ENCODE results near the gene CFL2.
"Not testable (repeated sequence)": the region's sequence is repeated elsewhere in the genome, so short reads cannot be mapped to it uniquely, and the experiment has no call there.

CFL2 gene

DNA sequence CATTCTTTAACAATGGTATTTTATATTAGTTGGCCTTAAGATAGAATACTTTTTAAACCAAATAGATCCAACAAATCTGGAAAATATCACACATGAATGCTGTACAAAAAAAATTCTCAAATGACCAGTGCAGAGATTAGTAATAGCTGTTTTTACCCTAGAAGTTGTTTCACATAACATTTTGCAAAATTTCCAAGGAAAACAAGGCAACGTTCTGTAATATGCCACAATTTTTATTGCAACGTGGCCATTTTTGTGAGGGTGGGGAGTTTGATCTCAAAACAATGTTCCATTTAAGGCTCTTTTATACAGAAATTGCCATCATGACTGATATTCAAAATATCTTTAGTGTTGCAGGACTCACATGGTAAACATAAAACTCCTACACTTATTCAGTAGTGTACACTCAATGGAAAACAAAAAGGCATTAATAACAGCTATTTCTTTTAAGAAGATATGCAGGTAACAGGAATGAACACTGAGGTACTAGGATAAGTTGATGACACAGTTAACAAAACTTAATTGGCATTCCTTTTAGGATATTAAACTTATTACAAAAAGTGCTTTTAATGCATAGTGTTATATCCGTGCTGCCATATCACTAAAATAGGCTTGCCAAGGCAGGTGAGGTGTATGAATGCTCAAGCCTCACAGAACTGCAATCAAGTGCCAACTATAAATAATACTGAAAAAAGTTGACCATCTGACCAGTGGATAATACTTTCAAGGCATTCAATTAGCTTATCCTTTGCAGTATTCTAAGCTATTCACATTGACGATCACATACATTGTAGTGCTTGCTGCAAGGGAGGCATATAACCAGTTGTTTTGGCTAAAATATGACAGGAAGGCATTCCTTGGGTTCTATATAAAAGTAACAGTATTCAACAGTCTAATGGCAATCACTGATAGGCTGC lies 2.3 kb downstream of the CFL2 start:
- H3K27me3 ChIP-seq (ENCODE audit: control insufficient read depth in 1 of 2, insufficient read depth in 2 of 2, low read length in 2 of 2): no peaks in the 10 kb centered on the region
- H3K4me3 ChIP-seq (ENCODE audit: low read depth in 1 of 2, low read length in 2 of 2): no peak overlapping the region
- no peak overlapping the region for H3K9ac ChIP-seq (ENCODE audit: low read depth in 1 of 2, low read length in 2 of 2)
- H3K27ac ChIP-seq (ENCODE audit: low read depth, low read length): no peak overlapping the region
- no peaks in the 10 kb centered on the region for H3K36me3 ChIP-seq (ENCODE audit: control insufficient read depth in 1 of 2, insufficient read depth in 2 of 2, low read length in 2 of 2)
- no peaks in the 10 kb centered on the region for H3K9me3 ChIP-seq (ENCODE audit: control insufficient read depth in 1 of 2, low read length in 2 of 2)
- H3K4me1 ChIP-seq (ENCODE audit: control insufficient read depth in 1 of 2, insufficient read depth in 2 of 2, low read length in 2 of 2): peaks cover 0 to 11% of the 10 kb centered on the region in 2 donors

DNA sequence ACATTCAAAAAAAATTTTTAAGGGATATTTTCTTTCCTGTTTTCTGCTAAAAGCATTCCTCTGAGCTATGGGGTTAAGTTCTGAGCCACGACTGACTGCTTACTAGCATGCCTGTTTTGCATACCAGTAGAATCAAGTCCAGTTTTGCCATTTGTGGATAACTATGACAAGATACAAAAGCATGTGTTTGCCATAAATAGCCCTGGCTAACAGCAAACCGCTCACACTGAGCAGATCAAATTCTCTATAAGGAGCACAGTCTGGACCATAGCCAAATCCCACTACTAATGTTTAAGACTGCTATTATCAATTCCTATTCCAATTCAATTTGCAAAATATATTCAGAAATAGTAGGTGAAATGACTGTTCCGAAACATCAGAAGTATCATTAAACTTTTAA lies 3.2 kb downstream of the CFL2 start:
- no peaks in the 10 kb centered on the region for H3K9me3 ChIP-seq (ENCODE audit: control insufficient read depth in 1 of 2, low read length in 2 of 2)
- no peaks in the 10 kb centered on the region for H3K27me3 ChIP-seq (ENCODE audit: control insufficient read depth in 1 of 2, insufficient read depth in 2 of 2, low read length in 2 of 2)
- H3K4me3 ChIP-seq (ENCODE audit: low read depth in 1 of 2, low read length in 2 of 2): no peak overlapping the region
- no peak overlapping the region for H3K9ac ChIP-seq (ENCODE audit: low read depth in 1 of 2, low read length in 2 of 2)
- H3K36me3 ChIP-seq (ENCODE audit: control insufficient read depth in 1 of 2, insufficient read depth in 2 of 2, low read length in 2 of 2): no peaks in the 10 kb centered on the region
- H3K4me1 ChIP-seq (ENCODE audit: control insufficient read depth in 1 of 2, insufficient read depth in 2 of 2, low read length in 2 of 2): peaks cover 0 to 11% of the 10 kb centered on the region in 2 donors
- no peak overlapping the region for H3K27ac ChIP-seq (ENCODE audit: low read depth, low read length)

DNA sequence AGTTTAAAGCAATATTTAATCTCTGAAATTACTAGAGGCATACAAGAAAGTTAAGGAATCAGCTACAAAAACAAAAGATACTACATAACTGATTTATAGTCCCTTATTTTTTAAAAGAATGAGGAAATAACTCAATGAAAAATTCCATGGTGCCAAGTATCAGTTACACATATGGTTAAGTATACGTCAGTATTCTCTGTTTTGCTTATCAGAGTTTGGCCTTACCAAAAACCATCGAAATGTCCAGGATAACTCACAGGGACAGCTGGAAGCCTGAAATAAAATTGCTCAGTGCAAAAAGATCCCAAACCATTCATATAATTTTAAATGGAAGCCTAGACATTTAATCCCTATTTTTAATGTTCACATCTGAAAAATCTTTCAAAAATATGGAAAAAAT lies 3.6 kb downstream of the CFL2 start:
- Histone ChIP-seq H3K4me1 (ENCODE audit: control insufficient read depth in 1 of 2, insufficient read depth in 2 of 2, low read length in 2 of 2) (peaks cover 0 to 11% of the 10 kb centered on the region in 2 donors), H3K27me3 (ENCODE audit: control insufficient read depth in 1 of 2, insufficient read depth in 2 of 2, low read length in 2 of 2) (no peaks in the 10 kb centered on the region), H3K4me3 (ENCODE audit: low read depth in 1 of 2, low read length in 2 of 2) (no peak overlapping the region), H3K36me3 (ENCODE audit: control insufficient read depth in 1 of 2, insufficient read depth in 2 of 2, low read length in 2 of 2) (no peaks in the 10 kb centered on the region), H3K9ac (ENCODE audit: low read depth in 1 of 2, low read length in 2 of 2) (no peak overlapping the region), H3K9me3 (ENCODE audit: control insufficient read depth in 1 of 2, low read length in 2 of 2) (no peaks in the 10 kb centered on the region), H3K27ac (ENCODE audit: low read depth, low read length) (no peak overlapping the region)

DNA sequence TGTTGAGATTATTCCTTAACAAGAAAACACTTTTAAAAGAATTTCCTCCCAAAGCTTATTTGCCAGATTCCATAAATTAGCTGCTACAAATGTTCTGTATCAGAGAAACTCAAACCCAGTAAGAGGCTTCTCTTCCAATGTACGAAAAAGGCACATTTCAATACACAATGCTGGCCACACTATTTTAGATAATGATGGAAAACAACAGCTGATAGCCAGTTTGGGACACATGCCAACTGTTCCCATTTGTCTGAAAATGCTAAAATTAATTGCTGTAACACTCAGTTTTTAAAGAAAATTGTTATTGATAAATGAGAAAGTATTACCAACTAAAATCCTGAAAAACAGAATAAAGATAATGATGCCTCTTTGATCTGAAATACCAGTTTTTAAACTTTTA lies 4.4 kb downstream of the CFL2 start:
- Histone ChIP-seq H3K4me3 (ENCODE audit: low read depth in 1 of 2, low read length in 2 of 2) (no peak overlapping the region), H3K4me1 (ENCODE audit: control insufficient read depth in 1 of 2, insufficient read depth in 2 of 2, low read length in 2 of 2) (peaks cover 0 to 7% of the 10 kb centered on the region in 2 donors), H3K9me3 (ENCODE audit: control insufficient read depth in 1 of 2, low read length in 2 of 2) (no peaks in the 10 kb centered on the region), H3K9ac (ENCODE audit: low read depth in 1 of 2, low read length in 2 of 2) (no peak overlapping the region), H3K27ac (ENCODE audit: low read depth, low read length) (no peak overlapping the region), H3K36me3 (ENCODE audit: control insufficient read depth in 1 of 2, insufficient read depth in 2 of 2, low read length in 2 of 2) (no peaks in the 10 kb centered on the region), H3K27me3 (ENCODE audit: control insufficient read depth in 1 of 2, insufficient read depth in 2 of 2, low read length in 2 of 2) (no peaks in the 10 kb centered on the region)

- no peak overlapping the region for H3K27ac ChIP-seq (ENCODE audit: low read depth, low read length)
- no peaks in the 10 kb centered on the region for H3K27me3 ChIP-seq (ENCODE audit: control insufficient read depth in 1 of 2, insufficient read depth in 2 of 2, low read length in 2 of 2)
- no peaks in the 10 kb centered on the region for H3K36me3 ChIP-seq (ENCODE audit: control insufficient read depth in 1 of 2, insufficient read depth in 2 of 2, low read length in 2 of 2)
- H3K4me1 ChIP-seq (ENCODE audit: control insufficient read depth in 1 of 2, insufficient read depth in 2 of 2, low read length in 2 of 2): peaks cover 0 to 5% of the 10 kb centered on the region in 2 donors
- H3K4me3 ChIP-seq (ENCODE audit: low read depth in 1 of 2, low read length in 2 of 2): no peak overlapping the region
- H3K9me3 ChIP-seq (ENCODE audit: control insufficient read depth in 1 of 2, low read length in 2 of 2): no peaks in the 10 kb centered on the region
- H3K9ac ChIP-seq (ENCODE audit: low read depth in 1 of 2, low read length in 2 of 2): no peak overlapping the region
Measured at GRCh38 chr14:34707722-34708121, 6.7 kb downstream of the CFL2 start.

DNA sequence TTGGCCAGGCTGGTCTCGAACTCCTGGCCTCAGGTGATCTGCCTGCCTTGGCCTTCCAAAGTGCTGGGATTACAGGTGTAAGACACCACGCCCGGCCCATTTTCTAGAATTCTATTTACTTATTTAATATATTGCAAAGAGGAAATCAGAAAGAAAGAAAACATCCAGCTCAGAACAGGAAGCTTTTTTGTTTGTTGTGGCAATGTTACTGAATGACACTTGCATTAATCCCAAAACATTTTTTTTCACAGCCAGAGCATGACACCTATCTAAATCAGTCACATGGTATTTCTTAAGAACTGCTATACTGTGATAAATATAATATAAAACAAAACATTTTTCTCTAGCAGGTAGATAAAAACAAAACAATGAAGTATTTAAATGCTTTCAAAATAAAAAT lies 12.6 kb downstream of the CFL2 start:
- H3K27me3 ChIP-seq (ENCODE audit: control insufficient read depth in 1 of 2, insufficient read depth in 2 of 2, low read length in 2 of 2): no peaks in the 10 kb centered on the region
- H3K4me3 ChIP-seq (ENCODE audit: low read depth in 1 of 2, low read length in 2 of 2): no peak overlapping the region
- H3K9me3 ChIP-seq (ENCODE audit: control insufficient read depth in 1 of 2, low read length in 2 of 2): no peaks in the 10 kb centered on the region
- H3K9ac ChIP-seq (ENCODE audit: low read depth in 1 of 2, low read length in 2 of 2): no peak overlapping the region
- H3K36me3 ChIP-seq (ENCODE audit: control insufficient read depth in 1 of 2, insufficient read depth in 2 of 2, low read length in 2 of 2): no peaks in the 10 kb centered on the region
- no peak overlapping the region for H3K27ac ChIP-seq (ENCODE audit: low read depth, low read length)
- H3K4me1 ChIP-seq (ENCODE audit: control insufficient read depth in 1 of 2, insufficient read depth in 2 of 2, low read length in 2 of 2): no peaks in the 10 kb centered on the region

DNA sequence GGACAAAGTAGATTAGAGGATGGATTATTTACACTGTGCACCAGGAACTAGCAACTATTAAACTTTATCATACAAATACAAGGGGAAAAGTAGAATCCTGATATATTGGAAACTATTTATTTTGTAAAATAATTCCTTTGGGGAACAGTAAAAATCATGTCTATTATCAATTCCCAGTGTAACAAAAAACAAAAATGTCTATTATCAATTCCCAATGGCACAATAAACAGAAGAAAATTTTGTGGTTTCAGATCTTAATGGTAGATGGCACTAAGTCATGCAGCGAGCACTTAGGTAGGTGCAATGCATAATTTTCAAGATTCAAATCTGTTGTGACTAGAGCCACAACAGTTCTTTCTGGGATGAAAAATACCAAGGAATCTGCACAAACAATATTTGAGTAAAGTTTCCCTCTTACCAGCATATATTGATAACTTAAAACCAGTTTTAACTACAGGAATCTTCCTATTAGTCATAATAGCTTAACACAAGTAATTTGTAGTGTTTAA lies 13.7 kb downstream of the CFL2 start:
- Histone ChIP-seq H3K4me3 (ENCODE audit: low read depth in 1 of 2, low read length in 2 of 2) (no peak overlapping the region), H3K27ac (ENCODE audit: low read depth, low read length) (no peak overlapping the region), H3K27me3 (ENCODE audit: control insufficient read depth in 1 of 2, insufficient read depth in 2 of 2, low read length in 2 of 2) (no peaks in the 10 kb centered on the region), H3K36me3 (ENCODE audit: control insufficient read depth in 1 of 2, insufficient read depth in 2 of 2, low read length in 2 of 2) (no peaks in the 10 kb centered on the region), H3K4me1 (ENCODE audit: control insufficient read depth in 1 of 2, insufficient read depth in 2 of 2, low read length in 2 of 2) (no peaks in the 10 kb centered on the region), H3K9ac (ENCODE audit: low read depth in 1 of 2, low read length in 2 of 2) (no peak overlapping the region), H3K9me3 (ENCODE audit: control insufficient read depth in 1 of 2, low read length in 2 of 2) (no peaks in the 10 kb centered on the region)

DNA sequence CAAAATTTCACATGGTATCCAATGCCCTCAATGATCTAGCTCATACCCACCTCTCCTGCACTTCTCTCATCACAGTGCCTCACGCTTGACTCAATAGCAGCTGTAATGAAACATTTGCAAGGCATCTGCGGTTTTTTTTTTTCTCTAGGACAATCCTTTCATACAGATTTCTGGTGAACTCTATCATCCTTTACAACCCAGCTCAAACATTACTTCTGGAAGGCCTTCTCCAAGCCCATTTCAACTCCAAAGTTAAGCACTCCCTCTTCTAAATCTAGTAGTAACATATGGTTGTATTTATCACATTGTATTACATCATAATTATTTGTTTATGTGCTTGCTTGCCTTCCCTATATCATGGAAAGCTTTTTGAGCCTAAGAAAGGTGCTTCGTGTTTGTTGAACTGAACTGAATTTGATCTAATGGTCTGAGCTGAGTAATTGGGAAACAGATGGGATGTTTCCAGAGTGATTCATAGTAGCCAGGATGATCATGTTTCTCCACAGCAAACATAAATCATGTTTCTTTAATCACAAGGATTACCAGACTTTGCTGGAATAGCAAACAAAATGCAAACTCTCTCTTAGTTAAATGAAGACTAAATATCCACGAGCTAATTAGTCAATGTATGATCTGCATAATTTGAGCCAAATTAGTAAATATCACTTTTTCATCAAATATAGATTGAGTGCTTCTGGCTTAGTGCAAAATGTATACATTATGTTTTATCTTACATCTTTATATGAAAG lies 14.3 kb downstream of the CFL2 start:
- no peaks in the 10 kb centered on the region for H3K27me3 ChIP-seq (ENCODE audit: control insufficient read depth in 1 of 2, insufficient read depth in 2 of 2, low read length in 2 of 2)
- no peaks in the 10 kb centered on the region for H3K9me3 ChIP-seq (ENCODE audit: control insufficient read depth in 1 of 2, low read length in 2 of 2)
- H3K36me3 ChIP-seq (ENCODE audit: control insufficient read depth in 1 of 2, insufficient read depth in 2 of 2, low read length in 2 of 2): no peaks in the 10 kb centered on the region
- H3K4me1 ChIP-seq (ENCODE audit: control insufficient read depth in 1 of 2, insufficient read depth in 2 of 2, low read length in 2 of 2): no peaks in the 10 kb centered on the region
- no peak overlapping the region for H3K9ac ChIP-seq (ENCODE audit: low read depth in 1 of 2, low read length in 2 of 2)
- H3K4me3 ChIP-seq (ENCODE audit: low read depth in 1 of 2, low read length in 2 of 2): no peak overlapping the region
- no peak overlapping the region for H3K27ac ChIP-seq (ENCODE audit: low read depth, low read length)

- not testable (repeated sequence) for H3K27ac ChIP-seq (ENCODE audit: low read depth, low read length); H3K27me3 ChIP-seq (ENCODE audit: control insufficient read depth in 1 of 2, insufficient read depth in 2 of 2, low read length in 2 of 2); H3K36me3 ChIP-seq (ENCODE audit: control insufficient read depth in 1 of 2, insufficient read depth in 2 of 2, low read length in 2 of 2); H3K4me1 ChIP-seq (ENCODE audit: control insufficient read depth in 1 of 2, insufficient read depth in 2 of 2, low read length in 2 of 2); H3K9me3 ChIP-seq (ENCODE audit: control insufficient read depth in 1 of 2, low read length in 2 of 2); H3K9ac ChIP-seq (ENCODE audit: low read depth in 1 of 2, low read length in 2 of 2); H3K4me3 ChIP-seq (ENCODE audit: low read depth in 1 of 2, low read length in 2 of 2)
Measured at GRCh38 chr14:34694216-34694615, 20.2 kb downstream of the CFL2 start.

DNA sequence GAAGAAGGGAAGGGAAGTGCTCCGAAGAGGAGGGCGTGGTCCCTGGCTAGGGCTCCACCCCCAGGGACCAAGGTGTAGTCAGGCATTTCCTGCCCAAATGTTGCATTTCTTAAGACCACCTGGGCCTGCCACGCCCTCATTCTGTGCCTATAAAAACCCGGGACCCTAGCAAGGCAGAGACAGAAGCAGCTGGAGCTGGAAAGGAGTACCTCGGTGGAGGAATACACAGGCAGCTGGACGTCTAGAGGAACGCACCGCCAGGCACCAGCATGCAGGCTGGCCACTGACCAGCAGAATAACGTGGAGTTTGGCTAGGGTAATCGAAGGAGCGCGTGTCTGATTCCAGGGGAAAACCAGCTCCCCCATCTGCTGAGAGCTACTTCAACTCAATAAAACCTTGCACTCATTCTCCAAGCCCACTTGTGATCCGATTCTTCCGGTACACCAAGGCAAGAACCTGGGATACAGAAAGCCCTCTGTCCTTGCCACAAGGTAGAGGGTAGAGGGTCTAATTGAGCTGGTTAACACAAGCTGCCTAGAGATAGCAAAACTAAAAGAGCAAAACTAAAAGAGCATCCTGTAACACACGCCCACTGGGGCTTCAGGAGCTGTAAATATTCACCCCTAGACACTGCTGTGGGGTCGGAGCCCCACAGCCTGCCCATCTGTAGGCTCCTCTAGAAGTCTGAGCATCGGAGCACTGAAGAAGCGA lies 21.0 kb downstream of the CFL2 start:
- Histone ChIP-seq H3K27me3 (ENCODE audit: control insufficient read depth in 1 of 2, insufficient read depth in 2 of 2, low read length in 2 of 2) (no peaks in the 10 kb centered on the region), H3K36me3 (ENCODE audit: control insufficient read depth in 1 of 2, insufficient read depth in 2 of 2, low read length in 2 of 2) (no peaks in the 10 kb centered on the region), H3K4me1 (ENCODE audit: control insufficient read depth in 1 of 2, insufficient read depth in 2 of 2, low read length in 2 of 2) (no peaks in the 10 kb centered on the region), H3K9ac (ENCODE audit: low read depth in 1 of 2, low read length in 2 of 2) (peak overlapping the region in 1 of 2 donors; percentile 51), H3K4me3 (ENCODE audit: low read depth in 1 of 2, low read length in 2 of 2) (peak overlapping the region; percentile 61 to 84), H3K27ac (ENCODE audit: low read depth, low read length) (no peak overlapping the region), H3K9me3 (ENCODE audit: control insufficient read depth in 1 of 2, low read length in 2 of 2) (no peaks in the 10 kb centered on the region)
